HFF-Myc (cell line): ENCODE results near the gene EFNA1.
"Not testable (repeated sequence)": the region's sequence is repeated elsewhere in the genome, so short reads cannot be mapped to it uniquely, and the experiment has no call there.

Experiments
- DNase-seq: peaks from one replicate; pipeline ENCODE4 v3.0.0-alpha.2; 2011; ENCODE audit warnings: low read depth; ENCODE audit errors: extremely low read depth
- H3K4me3 ChIP-seq: replicated peaks from 2 replicates; pipeline ENCODE4 v1.5.1; 2011; ENCODE audit warnings: low read depth, mild to moderate bottlenecking, control low read depth, low read length
- CTCF ChIP-seq: IDR thresholded peaks from 2 replicates; pipeline ENCODE4 v1.5.1; 2012; ENCODE audit warnings: mild to moderate bottlenecking, low read depth, low read length, control low read depth; ENCODE audit errors: missing control alignments

Gene EFNA1

GRCh38 chr1:155141749-155142148 is 14.1 kb downstream of the EFNA1 start:
- no peak for DNase-seq
- TF ChIP-seq CTCF: no peak
- no peak overlapping the region for H3K4me3 ChIP-seq

GRCh38 chr1:155145491-155145890 is 17.8 kb downstream of the EFNA1 start:
- peak; percentile 3 for TF ChIP-seq CTCF
- H3K4me3 ChIP-seq: no peak overlapping the region
- no peak for DNase-seq

GRCh38 chr1:155155996-155156643 is 28.4 kb downstream of the EFNA1 start:
- not testable (repeated sequence) for H3K4me3 ChIP-seq, DNase-seq

- TF ChIP-seq CTCF: no peak
- no peak for DNase-seq
- no peak overlapping the region for H3K4me3 ChIP-seq
Measured at GRCh38 chr1:155158991-155159390, 31.3 kb downstream of the EFNA1 start.

GRCh38 chr1:155160128-155160527 is 32.5 kb downstream of the EFNA1 start:
- no peak for TF ChIP-seq CTCF
- no peak overlapping the region for H3K4me3 ChIP-seq
- no peak for DNase-seq

- DNase-seq, H3K4me3 ChIP-seq: not testable (repeated sequence)
Measured at GRCh38 chr1:155162631-155163030, 35.0 kb downstream of the EFNA1 start.

- DNase-seq, H3K4me3 ChIP-seq: not testable (repeated sequence)
Measured at GRCh38 chr1:155163785-155164184, 36.1 kb downstream of the EFNA1 start.

- not testable (repeated sequence) for DNase-seq, H3K4me3 ChIP-seq
Measured at GRCh38 chr1:155164625-155165024, 36.9 kb downstream of the EFNA1 start.

GRCh38 chr1:155166051-155166470 is 38.4 kb downstream of the EFNA1 start:
- TF ChIP-seq CTCF: no peak
- H3K4me3 ChIP-seq: no peak overlapping the region
- DNase-seq: no peak
